Measurements from ENCODE around the gene ZNF407.

The ZNF407 gene

GRCh38 chr18:74739926-74740325, 142.3 kb downstream of the ZNF407 start:
- H3K4me3 ChIP-seq (replicated peaks; ENCODE audit: insufficient read depth, low read length): no peak overlapping the region
- no peak for DNase-seq (ENCODE audit: low read depth in 1 of 2, low spot score in 1 of 2)
- TF ChIP-seq SPI1 (IDR thresholded peaks at IDR 0.05; ENCODE audit: borderline replicate concordance, low read depth): no peak
- TF ChIP-seq, protein P1, sequence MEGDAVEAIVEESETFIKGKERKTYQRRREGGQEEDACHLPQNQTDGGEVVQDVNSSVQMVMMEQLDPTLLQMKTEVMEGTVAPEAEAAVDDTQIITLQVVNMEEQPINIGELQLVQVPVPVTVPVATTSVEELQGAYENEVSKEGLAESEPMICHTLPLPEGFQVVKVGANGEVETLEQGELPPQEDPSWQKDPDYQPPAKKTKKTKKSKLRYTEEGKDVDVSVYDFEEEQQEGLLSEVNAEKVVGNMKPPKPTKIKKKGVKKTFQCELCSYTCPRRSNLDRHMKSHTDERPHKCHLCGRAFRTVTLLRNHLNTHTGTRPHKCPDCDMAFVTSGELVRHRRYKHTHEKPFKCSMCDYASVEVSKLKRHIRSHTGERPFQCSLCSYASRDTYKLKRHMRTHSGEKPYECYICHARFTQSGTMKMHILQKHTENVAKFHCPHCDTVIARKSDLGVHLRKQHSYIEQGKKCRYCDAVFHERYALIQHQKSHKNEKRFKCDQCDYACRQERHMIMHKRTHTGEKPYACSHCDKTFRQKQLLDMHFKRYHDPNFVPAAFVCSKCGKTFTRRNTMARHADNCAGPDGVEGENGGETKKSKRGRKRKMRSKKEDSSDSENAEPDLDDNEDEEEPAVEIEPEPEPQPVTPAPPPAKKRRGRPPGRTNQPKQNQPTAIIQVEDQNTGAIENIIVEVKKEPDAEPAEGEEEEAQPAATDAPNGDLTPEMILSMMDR (IDR thresholded peaks at IDR 0.05; ENCODE audit: insufficient read depth, low read length): no peak
- TF ChIP-seq, protein P2, sequence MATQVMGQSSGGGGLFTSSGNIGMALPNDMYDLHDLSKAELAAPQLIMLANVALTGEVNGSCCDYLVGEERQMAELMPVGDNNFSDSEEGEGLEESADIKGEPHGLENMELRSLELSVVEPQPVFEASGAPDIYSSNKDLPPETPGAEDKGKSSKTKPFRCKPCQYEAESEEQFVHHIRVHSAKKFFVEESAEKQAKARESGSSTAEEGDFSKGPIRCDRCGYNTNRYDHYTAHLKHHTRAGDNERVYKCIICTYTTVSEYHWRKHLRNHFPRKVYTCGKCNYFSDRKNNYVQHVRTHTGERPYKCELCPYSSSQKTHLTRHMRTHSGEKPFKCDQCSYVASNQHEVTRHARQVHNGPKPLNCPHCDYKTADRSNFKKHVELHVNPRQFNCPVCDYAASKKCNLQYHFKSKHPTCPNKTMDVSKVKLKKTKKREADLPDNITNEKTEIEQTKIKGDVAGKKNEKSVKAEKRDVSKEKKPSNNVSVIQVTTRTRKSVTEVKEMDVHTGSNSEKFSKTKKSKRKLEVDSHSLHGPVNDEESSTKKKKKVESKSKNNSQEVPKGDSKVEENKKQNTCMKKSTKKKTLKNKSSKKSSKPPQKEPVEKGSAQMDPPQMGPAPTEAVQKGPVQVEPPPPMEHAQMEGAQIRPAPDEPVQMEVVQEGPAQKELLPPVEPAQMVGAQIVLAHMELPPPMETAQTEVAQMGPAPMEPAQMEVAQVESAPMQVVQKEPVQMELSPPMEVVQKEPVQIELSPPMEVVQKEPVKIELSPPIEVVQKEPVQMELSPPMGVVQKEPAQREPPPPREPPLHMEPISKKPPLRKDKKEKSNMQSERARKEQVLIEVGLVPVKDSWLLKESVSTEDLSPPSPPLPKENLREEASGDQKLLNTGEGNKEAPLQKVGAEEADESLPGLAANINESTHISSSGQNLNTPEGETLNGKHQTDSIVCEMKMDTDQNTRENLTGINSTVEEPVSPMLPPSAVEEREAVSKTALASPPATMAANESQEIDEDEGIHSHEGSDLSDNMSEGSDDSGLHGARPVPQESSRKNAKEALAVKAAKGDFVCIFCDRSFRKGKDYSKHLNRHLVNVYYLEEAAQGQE (IDR thresholded peaks at IDR 0.05; ENCODE audit: insufficient replicate concordance, low read depth): no peak
- TF ChIP-seq POLR2AphosphoS5 (IDR thresholded peaks at IDR 0.05; ENCODE audit: low read depth): no peak
- TF ChIP-seq GABPA (IDR thresholded peaks at IDR 0.05; ENCODE audit: low read depth): no peak
- H3K27me3 ChIP-seq (ENCODE audit: insufficient read depth, poor library complexity, severe bottlenecking): no peaks in the 10 kb centered on the region
- H3K27ac ChIP-seq (replicated peaks): no peak overlapping the region

DNA sequence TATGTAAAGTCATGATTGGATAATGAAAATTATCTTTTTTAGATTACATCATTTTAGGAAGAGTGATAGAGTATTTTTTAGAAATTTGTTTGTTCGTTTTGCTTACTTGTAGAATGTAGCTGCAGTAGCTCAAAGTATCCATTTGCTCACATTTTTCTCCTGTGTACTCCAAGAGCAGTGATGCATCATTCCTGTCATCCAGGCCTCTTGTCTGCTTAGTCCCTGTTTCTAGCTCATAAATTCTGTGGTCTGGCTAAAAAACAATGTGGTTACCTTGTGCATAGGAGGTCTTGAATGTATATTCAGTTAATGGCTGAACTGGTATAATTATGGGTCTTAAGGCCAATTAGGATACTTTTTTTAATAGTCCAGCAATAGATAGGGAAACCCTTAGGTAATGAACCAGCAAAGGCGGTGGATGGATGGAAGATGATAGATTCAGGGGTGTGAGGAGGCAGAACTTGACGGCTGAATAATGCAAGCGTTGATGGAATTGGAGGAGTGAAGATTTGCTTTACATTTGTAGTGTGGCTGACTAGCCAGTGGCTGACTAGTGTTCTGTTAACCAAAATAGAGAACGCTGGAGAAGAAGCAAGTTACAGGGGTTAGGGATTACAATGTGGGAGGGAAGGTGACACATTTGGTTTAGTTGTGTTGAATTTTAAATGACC, 145.0 kb downstream of the ZNF407 start:
- Histone ChIP-seq H3K27me3 (ENCODE audit: insufficient read depth, poor library complexity, severe bottlenecking) (no peaks in the 10 kb centered on the region), H3K4me3 (replicated peaks; ENCODE audit: insufficient read depth, low read length) (no peak overlapping the region), H3K27ac (replicated peaks) (no peak overlapping the region)
- DNase-seq (ENCODE audit: low read depth in 1 of 2, low spot score in 1 of 2): no peak
- TF ChIP-seq SPI1 (IDR thresholded peaks at IDR 0.05; ENCODE audit: borderline replicate concordance, low read depth): no peak
- TF ChIP-seq, protein P1 (IDR thresholded peaks at IDR 0.05; ENCODE audit: insufficient read depth, low read length): no peak
- TF ChIP-seq, protein P2 (IDR thresholded peaks at IDR 0.05; ENCODE audit: insufficient replicate concordance, low read depth): no peak
- TF ChIP-seq GABPA (IDR thresholded peaks at IDR 0.05; ENCODE audit: low read depth): no peak
- no peak for TF ChIP-seq POLR2AphosphoS5 (IDR thresholded peaks at IDR 0.05; ENCODE audit: low read depth)

DNA sequence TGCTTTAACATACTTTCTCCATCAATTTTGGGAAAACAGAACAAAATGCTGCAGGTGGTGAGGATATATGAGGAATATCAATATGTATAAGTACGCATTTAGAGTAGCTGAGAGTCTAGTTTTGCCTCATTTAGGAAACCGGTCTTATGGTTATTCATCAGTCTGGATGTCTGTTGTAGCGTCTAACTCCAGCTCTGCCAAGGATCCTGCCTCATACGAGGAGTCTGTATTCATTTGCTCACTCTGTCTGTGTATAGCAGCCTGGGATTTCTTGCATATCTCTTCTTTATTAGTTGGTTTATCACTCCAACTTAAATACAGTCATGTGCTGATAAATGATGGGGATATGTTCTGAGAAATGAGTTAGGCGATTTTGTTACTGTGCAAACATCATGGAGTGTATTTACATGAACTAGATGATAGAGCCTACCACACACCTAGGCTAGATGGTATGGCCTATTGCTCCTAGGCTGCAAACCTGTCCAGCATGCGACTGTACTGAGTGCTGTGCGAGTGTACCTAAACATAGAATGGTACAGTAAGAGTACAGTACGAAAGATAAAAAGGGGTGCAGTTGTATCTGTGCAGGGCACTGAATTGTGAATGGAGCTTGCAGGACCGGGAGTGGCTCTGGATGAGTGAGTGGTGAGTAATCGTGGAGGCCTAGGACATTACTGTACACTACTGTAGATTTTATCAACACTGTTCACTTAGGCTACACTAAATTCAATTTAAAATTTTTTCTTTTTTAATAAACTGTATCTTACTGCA, 148.1 kb downstream of the ZNF407 start:
- no peak for TF ChIP-seq POLR2AphosphoS5 (IDR thresholded peaks at IDR 0.05; ENCODE audit: low read depth)
- TF ChIP-seq GABPA (IDR thresholded peaks at IDR 0.05; ENCODE audit: low read depth): no peak
- TF ChIP-seq SPI1 (IDR thresholded peaks at IDR 0.05; ENCODE audit: borderline replicate concordance, low read depth): no peak
- TF ChIP-seq, protein P2 (IDR thresholded peaks at IDR 0.05; ENCODE audit: insufficient replicate concordance, low read depth): no peak
- TF ChIP-seq, protein P1 (IDR thresholded peaks at IDR 0.05; ENCODE audit: insufficient read depth, low read length): no peak
- Histone ChIP-seq H3K4me3 (replicated peaks; ENCODE audit: insufficient read depth, low read length) (no peak overlapping the region), H3K27me3 (ENCODE audit: insufficient read depth, poor library complexity, severe bottlenecking) (no peaks in the 10 kb centered on the region), H3K27ac (replicated peaks) (no peak overlapping the region)
- DNase-seq (ENCODE audit: low read depth in 1 of 2, low spot score in 1 of 2): no peak
